ENCODE data around the gene ADNP.
A peak's percentile ranks its signal among the peaks of the same experiment; 100 is the strongest.

The ADNP gene

DNA sequence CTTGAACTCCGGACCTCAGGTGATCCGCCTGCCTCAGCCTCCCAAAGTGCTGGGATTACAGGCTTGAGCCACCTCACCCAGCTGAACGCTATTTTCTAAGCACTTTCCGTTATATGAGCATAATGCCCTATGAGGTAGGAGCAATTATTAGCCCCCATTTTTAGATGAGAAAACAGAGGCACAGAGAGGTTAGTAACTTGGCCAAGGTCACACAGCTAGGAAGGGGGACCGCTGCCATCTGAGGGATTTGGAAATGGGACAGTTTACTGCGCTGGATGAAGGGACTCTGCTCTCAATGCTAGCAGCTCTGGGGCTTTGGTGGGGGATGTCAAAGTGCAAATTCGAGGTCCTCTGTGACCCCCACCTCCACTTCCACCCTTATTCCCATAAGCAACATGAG lies 73.9 kb downstream of the ADNP start:
- H3K36me3 Mint-ChIP-seq (ENCODE audit: low read depth), result no peaks in the 10 kb centered on the region
- H3K9me3 Mint-ChIP-seq, result no peaks in the 10 kb centered on the region
- peaks cover 23% of the 10 kb centered on the region for H3K27me3 Mint-ChIP-seq (ENCODE audit: low read depth)
- no peaks in the 10 kb centered on the region for H3K4me1 Mint-ChIP-seq
- H3K27ac Mint-ChIP-seq, result no peak overlapping the region
- no peak for TF ChIP-seq CTCF (IDR thresholded peaks at IDR 0.05; ENCODE audit: unreplicated experiment in 3 of 3)
- H3K4me3 Mint-ChIP-seq, result no peak overlapping the region

- TF ChIP-seq CTCF (IDR thresholded peaks at IDR 0.05; ENCODE audit: unreplicated experiment in 3 of 3), result no peak
- H3K27me3 Mint-ChIP-seq (ENCODE audit: low read depth), result peaks cover 24% of the 10 kb centered on the region
- no peaks in the 10 kb centered on the region for H3K36me3 Mint-ChIP-seq (ENCODE audit: low read depth)
- no peak overlapping the region for H3K4me3 Mint-ChIP-seq
- H3K9me3 Mint-ChIP-seq, result no peaks in the 10 kb centered on the region
- H3K27ac Mint-ChIP-seq, result no peak overlapping the region
- H3K4me1 Mint-ChIP-seq, result no peaks in the 10 kb centered on the region
These were observed 74.7 kb downstream of the ADNP start for GRCh38 chr20:50856475-50857041.

- no peak for TF ChIP-seq CTCF (IDR thresholded peaks at IDR 0.05; ENCODE audit: unreplicated experiment in 3 of 3)
- H3K27me3 Mint-ChIP-seq (ENCODE audit: low read depth), result peaks cover 24% of the 10 kb centered on the region
These were observed 75.5 kb downstream of the ADNP start for GRCh38 chr20:50855498-50856474.

DNA sequence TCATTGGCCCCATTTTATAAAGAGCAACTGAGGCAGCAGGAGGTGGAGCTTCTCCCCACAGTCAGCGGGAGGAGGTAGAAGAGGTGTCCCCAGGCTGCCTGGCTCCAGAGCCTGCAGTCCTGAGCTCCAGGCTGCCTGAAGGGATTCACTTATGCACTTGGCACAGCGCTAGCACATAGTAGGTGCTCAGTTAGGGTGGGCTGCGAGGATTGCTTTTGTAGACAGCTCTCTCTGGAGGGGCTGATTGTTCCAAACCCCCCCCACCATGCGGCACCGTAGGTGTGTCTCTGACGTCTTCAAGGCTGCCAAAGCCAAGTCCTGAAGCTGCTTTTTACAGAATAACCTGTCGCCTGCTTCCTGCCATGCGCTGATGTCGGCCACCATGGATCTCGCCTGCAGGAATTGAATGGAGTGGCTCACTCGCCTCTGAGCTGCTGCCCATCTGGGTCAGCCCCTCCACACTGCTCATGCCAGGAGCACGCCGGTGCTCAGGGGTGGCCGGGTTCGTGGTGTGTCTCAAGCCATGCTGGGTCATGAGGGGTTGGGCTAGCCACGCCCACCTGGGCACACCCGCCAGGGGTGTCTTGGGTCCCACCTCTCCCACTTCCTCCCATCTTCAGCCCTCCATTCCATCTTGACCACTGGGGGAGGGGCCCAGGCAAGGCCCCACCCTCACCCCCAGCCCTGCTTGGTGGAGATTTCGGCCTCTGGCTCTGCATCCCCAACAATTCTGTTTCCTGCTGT lies 76.6 kb downstream of the ADNP start:
- H3K4me3 Mint-ChIP-seq, result no peak overlapping the region
- no peak overlapping the region for H3K27ac Mint-ChIP-seq
- no peaks in the 10 kb centered on the region for H3K9me3 Mint-ChIP-seq
- H3K36me3 Mint-ChIP-seq (ENCODE audit: low read depth), result no peaks in the 10 kb centered on the region
- peaks cover under 1% of the 10 kb centered on the region for H3K4me1 Mint-ChIP-seq
- H3K27me3 Mint-ChIP-seq (ENCODE audit: low read depth), result peaks cover 29% of the 10 kb centered on the region
- TF ChIP-seq CTCF (IDR thresholded peaks at IDR 0.05; ENCODE audit: unreplicated experiment in 3 of 3), result no peak

More at GRCh38 chr20:50855498-50856474, 75.5 kb downstream of the ADNP start:
- Mint-ChIP-seq H3K4me3 (no peak overlapping the region), H3K27ac (peak overlapping the region in 2 of 3 experiments; percentile 11 to 48), H3K4me1 (no peaks in the 10 kb centered on the region), H3K9me3 (no peaks in the 10 kb centered on the region), H3K36me3 (ENCODE audit: low read depth) (no peaks in the 10 kb centered on the region)

DNA sequence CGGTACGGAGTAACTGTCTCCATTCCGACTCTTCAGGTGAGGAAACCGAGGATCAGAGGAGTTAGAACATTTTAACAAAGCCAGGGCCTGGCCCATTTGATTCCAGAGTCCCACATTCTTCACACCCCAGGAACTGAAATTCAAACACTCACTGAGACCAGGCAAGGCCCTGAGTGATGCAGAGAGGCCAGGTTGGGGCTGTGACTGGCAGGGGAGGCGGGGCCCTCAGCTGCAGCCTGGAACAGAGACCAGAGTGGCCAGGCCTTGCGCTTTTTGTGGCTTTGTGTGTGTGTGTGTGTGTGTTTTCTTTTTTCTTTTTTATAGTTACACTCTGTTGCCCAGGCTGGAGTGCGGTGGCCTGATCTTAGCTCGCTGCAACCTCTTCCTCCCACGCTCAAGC lies 79.2 kb downstream of the ADNP start:
- Mint-ChIP-seq H3K27ac (no peak overlapping the region), H3K4me3 (no peak overlapping the region), H3K9me3 (no peaks in the 10 kb centered on the region), H3K36me3 (ENCODE audit: low read depth) (no peaks in the 10 kb centered on the region), H3K4me1 (peaks cover 19% of the 10 kb centered on the region), H3K27me3 (ENCODE audit: low read depth) (peaks cover 29% of the 10 kb centered on the region)
- TF ChIP-seq CTCF (IDR thresholded peaks at IDR 0.05; ENCODE audit: unreplicated experiment in 3 of 3), result no peak
